GM20000 (cell line): ENCODE data around the gene FARSA.
"Not testable (repeated sequence)": the region's sequence is repeated elsewhere in the genome, so short reads cannot be mapped to it uniquely, and the experiment has no call there.

Source experiments
- DNase-seq: peaks from one replicate; pipeline ENCODE4 v3.0.0; 2012; ENCODE audit warnings: low spot score
- TF ChIP-seq, protein P1 (sequence below): IDR thresholded peaks from 2 replicates; pipeline ENCODE4 v1.5.1; 2012; ENCODE audit warnings: mild to moderate bottlenecking, control low read depth; ENCODE audit errors: extremely low read depth, missing control alignments

Gene FARSA

DNA sequence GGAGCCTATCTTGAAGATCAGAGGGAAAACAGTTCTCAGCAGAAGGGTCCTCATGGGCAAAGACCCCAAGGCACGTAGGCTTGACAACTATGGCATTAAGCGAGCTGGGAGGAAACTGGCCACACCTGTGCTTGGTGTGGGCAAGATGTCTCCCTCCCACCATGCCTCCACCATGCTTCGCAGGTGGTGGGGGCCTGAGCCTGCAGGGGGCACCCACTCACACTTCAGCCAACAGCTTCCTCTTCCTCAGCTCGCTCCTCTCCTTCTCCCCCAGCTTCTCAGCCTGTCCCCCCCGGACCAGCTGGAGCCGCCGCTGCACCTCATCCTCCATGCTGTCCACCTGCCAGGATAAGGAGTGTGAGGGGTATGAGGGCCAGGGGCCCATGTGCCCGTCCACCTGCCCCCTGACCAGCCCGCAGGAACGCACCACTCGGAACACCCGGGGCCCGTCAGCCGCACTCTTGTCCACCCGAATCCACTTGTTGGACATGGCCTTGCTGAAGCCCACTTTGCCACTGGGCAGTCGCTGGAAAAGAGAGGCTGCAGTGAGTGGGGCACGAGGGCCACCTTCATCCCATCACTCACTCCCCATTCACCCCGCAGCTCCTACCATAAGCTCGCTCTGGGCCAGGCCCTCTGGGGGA is 3.4 kb downstream of the FARSA start:
- TF ChIP-seq, protein P1, sequence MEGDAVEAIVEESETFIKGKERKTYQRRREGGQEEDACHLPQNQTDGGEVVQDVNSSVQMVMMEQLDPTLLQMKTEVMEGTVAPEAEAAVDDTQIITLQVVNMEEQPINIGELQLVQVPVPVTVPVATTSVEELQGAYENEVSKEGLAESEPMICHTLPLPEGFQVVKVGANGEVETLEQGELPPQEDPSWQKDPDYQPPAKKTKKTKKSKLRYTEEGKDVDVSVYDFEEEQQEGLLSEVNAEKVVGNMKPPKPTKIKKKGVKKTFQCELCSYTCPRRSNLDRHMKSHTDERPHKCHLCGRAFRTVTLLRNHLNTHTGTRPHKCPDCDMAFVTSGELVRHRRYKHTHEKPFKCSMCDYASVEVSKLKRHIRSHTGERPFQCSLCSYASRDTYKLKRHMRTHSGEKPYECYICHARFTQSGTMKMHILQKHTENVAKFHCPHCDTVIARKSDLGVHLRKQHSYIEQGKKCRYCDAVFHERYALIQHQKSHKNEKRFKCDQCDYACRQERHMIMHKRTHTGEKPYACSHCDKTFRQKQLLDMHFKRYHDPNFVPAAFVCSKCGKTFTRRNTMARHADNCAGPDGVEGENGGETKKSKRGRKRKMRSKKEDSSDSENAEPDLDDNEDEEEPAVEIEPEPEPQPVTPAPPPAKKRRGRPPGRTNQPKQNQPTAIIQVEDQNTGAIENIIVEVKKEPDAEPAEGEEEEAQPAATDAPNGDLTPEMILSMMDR: no peak
- no peak for DNase-seq

- TF ChIP-seq, protein P1: no peak
- DNase-seq: no peak
Measured at GRCh38 chr19:12924621-12925310, 8.7 kb downstream of the FARSA start.

GRCh38 chr19:12922959-12923358 is 10.6 kb downstream of the FARSA start:
- no peak for DNase-seq
- TF ChIP-seq, protein P1: no peak

DNA sequence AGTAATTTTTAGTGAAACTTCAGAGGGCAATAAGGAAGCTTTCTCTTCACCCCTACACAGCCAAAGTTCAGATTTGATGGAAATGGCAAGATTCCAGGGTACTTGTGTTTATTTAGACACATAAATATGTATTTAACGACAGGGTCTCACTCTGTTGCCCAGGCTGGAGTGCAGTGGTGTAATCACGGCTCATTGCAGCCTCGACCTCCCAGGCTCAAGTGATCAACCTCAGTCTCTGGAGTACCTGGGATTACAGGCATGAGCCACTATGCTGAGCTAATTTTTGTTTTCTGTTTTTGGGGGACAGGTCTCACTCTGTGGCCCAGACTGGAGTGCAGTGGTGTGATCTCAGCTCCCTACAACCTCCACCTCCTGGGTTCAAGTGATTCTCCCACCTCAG is 12.5 kb downstream of the FARSA start:
- DNase-seq: no peak

GRCh38 chr19:12918253-12918652 is 15.3 kb downstream of the FARSA start:
- DNase-seq: no peak
- TF ChIP-seq, protein P1: no peak

More for the DNA sequence above, 12.5 kb downstream of the FARSA start:
- TF ChIP-seq, protein P1: no peak

- not testable (repeated sequence) for DNase-seq
Measured at GRCh38 chr19:12915860-12916259, 17.7 kb downstream of the FARSA start.

DNA sequence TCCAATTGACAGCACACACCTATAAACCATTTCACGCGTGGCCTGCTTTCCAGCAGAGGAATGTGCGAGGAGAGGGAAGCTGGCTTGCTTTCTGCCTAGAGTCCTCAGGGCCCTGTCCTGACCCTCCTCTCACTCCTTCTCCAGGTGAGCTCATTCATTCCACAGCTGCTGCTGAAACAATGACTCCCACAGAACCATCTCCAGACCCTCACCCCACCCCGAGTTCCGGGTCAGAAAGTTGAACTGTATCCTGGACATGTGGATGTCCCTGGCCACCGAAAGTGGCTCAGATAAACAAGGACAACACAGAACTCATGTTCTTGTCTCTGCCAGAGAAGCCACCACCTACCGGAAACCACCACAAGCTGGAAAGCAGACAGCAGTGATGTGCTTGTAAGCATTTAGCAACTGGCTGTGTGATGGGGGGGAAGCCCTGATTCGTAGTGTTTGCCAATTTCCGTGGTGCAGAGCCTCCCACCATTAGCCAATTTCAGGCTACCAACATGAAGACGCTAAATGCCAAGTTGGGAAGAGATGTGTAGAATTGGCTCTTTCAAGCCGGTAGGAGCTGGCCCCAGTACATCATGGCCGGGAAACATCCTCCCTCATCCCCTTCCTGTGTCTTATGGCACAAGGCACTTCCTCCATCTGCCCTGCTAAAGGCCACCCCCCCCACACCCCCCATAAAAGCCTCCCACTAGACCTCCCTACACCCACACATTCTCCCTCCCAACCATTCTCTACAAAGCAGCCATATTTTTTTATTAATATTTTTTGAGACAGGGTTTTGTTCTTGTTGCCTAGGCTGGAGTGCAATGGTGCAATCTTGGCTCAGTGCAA is 19.4 kb downstream of the FARSA start:
- peak; percentile 41 for DNase-seq

More for the DNA sequence above, 19.4 kb downstream of the FARSA start:
- TF ChIP-seq, protein P1: no peak
